Activated CD4-positive, alpha-beta T cell treated with anti-CD3 and anti-CD28 coated beads, Interleukin-2, amount 50 U/mL, for 1 hour (primary cell): ENCODE results near the gene SIX4.

Source experiments
- DNase-seq: peaks from one replicate; pipeline ENCODE4 v3.0.0-alpha.2; 2020

The SIX4 gene

DNA sequence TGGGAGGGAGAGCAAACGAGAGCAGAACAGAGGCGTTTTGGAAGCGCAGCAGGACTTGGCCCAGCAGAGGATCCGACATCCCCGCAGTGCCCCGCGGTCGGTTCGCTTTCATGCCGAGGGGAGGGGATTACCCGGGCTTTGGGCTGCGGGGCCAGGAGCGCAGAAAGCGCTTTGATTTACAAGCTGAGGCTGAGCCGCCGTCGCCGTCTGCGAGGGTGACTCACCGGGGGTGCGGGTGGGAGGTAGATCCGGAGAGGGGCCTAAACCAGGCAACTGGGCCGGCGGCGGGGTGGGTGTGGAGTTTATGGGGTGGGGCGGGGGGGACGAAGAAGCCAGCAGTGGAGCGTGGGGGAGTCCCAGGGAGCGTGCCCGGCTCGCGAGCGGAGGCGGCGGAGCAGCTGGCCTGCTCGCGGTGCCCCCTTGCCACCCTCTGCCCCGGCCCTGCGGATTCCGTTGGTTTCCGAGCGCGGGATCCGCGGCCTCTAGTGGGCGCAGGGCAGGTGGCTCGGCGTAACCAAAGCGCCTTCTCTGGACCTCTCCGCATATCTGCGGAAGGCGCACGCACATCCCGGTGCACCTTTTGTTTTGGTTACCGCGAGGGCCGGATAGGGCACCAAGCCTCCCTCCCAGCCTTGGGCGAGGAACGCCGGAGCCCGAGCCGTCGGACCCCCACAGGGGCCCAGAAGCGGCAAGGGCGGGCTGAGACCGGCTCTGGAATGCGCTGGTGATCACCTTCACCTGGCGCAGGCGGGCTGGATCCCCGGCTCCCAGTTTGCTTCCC lies 2.6 kb downstream of the SIX4 start:
- peak; percentile 62 for DNase-seq

DNA sequence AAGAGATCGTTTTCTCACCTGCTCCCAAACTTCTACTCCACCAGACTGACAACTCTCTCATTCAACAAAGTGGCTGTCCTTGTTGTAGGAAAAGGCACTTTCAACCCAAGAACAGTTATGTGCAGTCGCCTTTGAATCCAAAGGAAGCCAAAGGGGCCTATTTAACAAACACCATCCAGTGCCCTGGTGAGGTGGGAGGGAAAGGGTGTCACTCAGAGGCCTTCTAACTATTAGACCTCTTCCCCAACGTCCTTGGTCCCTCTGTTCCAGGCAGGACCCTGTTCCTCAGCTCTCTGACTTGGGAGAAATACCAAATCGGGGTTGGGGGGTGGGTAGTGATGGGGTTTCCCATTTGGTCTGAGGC lies 3.2 kb downstream of the SIX4 start:
- no peak for DNase-seq

DNA sequence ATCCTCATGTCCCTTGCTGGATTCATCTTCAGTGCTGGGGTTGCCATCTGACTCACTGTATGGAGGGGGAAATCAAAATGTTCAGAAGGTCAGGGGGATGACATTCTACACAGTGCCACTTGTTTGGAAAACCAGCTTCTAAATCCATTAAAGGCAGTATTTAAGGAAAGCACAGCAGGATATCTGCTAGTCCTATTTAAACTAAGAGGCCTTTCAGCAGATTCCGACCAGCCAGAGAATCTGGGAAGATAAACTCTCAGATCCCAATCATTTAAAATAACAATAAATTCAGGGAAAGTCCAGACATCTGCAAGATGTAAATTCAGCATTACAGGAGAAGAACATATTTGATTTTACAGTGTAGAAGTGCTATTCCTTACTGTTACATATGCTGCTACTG lies 3.8 kb downstream of the SIX4 start:
- no peak for DNase-seq

DNA sequence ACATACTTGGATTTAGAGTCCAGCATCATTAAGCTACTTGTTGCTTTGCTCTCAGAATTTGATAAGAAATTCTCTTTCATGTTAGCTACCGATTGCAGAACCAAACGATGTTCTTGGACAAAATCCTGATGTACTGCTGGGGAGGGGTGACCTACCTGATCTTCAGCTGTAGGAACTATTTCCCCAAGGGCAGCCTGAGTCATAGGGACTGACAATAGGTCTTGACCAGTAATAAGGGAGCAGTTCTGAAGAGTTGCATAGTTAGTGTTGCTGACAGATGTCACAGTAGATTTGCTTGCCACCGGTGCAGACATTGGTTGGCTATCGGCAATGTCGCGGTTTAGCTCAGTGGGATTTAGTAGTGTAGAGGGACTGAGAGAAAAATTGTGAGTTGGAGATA lies 10.6 kb downstream of the SIX4 start:
- DNase-seq, result no peak

DNA sequence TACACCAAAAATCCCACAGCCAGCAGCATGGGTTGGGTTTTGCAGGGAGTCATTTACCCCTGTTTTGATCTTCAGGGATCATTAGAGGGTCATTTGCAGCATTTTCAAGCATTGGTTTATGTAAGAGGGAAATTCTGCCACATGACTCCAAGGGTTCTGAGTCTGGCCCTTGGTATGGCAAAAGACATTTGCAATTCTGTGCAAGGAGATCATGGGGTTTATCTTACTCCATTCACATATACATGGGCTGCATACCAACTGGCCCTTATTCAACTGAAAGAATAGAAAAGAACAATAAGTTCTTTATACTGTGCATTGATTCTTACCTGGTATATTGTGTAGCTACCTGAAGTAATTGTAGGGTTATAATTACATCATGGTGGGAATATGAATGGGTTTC lies 13.7 kb downstream of the SIX4 start:
- no peak for DNase-seq

DNA sequence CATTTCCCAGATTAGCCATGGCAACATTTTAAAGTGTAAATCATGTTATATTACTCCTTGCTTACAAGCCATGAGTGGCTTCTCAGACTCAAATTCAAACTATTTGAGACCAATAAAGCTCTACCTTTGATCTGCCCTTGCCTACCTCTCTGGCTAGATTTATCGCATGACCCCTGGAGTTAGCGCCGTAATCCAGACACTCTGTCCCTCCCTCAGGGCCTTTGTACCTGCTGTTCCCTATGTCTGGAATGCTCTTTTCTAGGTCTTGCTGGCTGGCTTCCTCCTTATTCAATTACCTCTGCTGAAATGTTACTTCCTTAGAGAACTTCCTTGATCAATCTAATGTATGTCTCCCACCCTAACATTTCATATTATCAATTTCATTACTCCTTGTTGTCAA lies 16.3 kb downstream of the SIX4 start:
- no peak for DNase-seq

DNA sequence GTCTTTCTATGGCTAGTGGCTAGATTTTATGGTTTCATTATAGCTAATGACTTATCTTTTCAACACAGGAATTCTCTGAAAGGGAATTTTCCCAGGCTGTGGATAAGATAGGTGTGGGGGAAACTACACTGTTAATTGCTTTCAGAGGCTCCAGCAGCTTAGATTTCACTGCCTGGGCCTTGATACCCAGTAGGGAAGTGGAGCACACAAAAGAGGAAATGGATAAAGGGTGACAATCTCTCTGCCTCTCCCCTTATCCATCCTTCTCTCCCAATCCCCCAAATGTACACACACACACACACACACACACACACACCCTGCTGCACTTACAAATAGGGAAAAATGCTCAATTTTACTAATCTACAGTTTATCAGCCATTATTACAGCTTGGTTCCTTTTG lies 19.1 kb downstream of the SIX4 start:
- no peak for DNase-seq

DNA sequence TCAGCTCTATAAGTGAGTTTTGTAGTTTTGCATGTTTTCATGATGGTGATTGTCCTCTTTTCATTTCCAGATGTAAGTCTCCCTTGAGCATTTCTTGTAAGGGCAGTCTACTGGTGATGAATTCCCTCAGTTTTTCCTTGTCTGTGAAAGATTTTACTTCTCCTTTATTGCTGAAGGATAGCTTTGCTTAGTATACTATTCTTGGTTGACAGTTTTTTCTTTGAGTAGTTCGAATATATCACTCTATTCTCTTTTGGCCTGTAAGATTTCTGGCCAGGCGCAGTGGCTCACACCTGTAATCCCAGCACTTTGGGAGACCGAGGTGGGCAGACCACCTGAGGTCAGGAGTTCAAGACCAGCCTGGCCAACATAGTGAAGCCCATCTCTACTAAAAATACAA lies 23.6 kb downstream of the SIX4 start:
- no peak for DNase-seq

DNA sequence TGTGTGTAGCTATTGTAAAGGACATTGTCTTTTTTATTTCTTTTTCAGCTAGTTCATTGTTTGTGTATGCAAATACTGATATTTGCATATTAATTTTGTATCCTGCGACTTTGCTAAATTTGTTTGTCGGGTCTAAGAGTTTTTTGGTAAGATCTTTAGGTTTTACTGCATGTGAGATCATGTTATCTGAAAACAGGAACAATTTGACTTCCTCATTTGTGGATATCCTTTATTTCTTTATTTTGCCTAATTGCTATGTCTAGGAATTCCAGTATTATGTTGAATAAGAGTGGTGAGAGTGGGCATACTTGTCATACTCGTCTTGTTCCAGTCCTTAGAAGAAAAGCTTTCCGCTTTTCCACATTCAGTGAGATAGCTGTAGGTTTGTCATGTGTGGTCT lies 28.8 kb downstream of the SIX4 start:
- no peak for DNase-seq

DNA sequence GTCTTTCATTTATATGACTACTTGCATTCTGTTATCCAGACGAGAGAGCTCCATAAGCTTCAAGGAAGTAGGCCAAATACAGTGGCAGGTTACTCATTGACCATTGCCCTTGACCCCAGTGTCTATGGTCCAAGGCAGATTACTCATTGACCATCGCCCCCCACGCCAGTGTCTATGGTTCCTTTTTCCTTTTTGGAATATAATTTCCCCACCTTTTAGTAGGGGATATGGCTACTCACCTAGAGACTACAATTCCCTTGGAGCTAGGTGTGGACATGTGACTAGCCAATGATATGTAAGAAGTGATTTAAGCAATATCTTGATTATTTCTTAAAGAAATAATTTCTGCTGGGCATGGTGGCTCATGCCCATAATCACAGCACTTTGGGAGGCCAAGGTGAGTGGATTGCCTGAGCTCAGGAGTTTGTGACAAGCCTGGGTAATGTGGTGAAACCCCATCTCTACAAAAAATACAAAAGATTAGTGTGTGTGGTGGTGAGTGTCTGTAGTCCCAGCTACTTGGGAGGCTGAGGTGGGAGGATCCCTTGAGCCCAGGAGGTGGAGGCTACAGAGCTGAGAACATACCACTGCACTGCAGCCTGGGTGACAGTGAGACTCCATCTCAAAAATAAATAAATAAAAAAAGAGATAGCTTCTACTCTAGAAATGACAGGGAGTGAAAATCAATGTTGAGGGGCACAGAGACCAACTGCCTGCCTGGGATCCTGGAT lies 32.6 kb downstream of the SIX4 start:
- DNase-seq, result no peak

DNA sequence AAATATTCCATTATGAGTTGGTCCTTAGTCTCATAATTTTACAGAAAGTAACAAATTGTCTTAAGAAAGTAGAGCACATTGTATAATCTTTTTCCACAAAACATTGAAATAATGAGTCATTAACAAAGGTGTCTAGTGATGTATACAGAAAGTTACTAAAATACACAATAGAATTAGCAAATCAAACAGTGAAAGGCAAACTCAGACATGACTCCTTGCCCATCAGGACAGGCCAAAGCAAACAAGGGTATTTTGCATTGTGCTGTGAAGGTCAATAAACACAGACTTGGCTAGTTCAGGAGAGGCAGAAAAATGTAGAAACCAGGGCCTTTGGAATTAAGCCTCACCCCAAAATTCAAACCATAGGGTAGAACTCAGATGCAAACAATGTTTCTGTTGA lies 37.3 kb downstream of the SIX4 start:
- no peak for DNase-seq

DNA sequence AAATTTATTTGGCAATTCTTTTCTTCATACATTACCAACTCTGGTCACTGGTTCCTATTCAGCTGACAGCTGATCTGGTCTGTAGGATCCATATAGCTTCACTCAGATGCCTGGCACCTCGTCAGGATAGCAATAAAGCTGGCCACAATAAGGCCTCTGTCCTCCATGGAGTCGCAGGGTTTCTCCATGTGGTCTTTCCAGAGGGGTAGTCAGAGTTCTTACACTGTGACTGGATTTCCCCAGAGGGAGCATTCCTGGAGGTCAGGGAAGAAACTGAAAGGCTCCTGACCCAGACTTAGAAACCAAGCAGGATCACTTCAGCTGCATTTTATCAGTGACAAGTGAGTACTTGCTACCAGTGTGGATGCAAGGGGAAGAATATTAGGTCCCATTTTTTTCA lies 39.9 kb downstream of the SIX4 start:
- DNase-seq, result no peak

DNA sequence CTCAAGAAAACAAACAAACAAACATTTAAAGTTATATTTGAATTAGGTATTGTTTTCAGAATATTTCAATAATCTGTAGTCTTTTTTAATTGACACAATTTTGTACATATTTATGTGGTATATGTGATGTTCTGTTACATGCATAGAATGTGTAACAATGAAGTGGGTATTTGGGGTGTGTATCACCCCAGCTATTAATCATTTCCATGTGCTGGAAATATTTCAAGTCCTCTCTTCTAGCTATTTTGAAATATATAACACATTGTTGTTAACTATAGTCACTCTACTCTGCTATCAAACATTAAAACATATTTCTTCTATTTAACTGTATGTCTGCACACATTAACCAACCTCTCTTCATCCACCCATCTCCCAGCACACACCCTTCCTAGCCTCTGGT lies 42.9 kb downstream of the SIX4 start:
- DNase-seq, result no peak

DNA sequence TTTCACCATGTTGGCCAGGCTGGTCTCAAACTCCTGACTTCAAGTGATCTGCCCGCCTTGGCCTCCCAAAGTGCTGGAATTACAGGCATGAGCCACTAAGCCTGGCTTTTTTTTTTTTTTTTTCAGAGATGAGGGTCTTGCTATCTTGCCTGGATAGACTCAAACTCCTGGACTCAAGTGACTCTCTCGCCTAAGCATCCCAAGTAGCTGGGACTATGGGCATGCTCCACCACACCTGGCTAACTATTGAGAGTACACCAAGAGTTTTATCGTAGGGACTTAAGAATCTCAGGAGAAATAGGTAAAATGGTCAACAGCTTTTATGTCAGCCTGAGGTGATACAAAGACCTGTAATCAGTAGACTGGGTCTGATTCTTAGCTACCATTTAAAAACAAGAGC lies 43.6 kb downstream of the SIX4 start:
- no peak for DNase-seq

DNA sequence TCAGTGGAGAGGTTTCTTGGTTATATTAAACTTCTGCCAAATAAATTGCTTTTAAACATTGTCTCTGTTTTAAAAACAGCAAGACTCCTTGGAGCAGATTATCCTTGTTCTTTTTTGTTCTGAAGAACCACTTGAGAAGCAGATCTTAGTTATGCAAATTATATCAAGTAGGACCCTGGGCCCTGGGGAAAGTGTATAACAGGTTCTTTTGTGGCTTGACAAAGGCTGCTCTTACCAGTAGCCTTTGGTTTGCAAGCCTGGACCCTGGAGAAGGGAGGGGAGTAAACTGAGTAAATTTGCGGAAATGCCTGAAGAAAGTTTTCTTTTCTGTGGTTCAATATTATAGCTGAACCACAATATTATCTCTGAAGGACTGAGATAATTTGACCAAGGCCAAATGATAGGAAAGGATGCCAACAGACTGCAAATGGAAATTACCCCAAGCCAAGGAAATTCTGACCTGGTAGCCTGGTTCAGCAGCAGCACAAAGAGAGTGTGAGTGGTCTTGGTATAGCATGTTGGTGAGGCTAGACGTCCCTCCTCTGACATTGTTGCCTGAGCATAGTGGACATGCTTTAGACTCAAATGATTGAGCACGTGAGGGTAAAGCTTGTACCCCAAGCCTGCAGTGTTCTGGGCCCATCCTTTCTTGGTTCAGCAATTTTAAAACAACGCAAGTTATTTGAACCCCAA lies 44.4 kb downstream of the SIX4 start:
- no peak for DNase-seq

DNA sequence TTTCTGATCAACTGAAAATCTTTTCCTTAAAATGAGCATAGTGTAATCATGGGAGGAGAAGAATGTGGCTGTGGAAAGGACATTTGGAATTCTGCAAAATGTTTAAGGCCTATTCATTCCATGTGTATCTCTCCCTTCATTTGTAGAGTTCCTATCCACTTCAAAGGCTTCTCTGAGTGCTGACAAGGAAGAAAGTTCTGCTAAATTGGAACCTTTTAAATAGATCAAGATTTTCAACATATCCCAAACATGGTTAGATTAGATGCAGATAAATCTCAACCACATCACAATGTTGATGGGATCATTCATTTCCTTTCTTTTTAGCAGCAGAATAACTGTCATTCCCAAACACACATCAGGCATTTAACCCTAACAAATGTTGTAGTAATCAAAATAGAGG lies 46.5 kb downstream of the SIX4 start:
- DNase-seq, result no peak

DNA sequence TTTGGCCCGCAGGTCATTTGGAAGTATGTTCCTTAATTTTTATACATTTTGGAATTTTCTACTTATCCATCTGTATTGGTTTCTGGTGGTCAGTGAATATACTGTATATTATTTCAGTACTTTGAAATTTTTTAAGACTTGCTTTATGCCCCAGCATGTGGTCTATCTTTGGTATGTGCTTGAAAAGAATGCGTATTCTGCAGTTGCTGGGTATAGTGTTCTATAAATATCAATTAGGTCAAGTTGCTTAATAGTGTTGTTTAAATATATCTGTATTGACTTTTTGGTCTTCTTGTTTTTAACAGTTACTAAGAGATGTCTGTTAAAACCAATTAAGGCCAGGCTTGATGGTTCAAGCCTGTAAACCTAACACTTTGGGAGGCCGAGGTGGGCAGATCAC lies 53.2 kb downstream of the SIX4 start:
- DNase-seq, result no peak

DNA sequence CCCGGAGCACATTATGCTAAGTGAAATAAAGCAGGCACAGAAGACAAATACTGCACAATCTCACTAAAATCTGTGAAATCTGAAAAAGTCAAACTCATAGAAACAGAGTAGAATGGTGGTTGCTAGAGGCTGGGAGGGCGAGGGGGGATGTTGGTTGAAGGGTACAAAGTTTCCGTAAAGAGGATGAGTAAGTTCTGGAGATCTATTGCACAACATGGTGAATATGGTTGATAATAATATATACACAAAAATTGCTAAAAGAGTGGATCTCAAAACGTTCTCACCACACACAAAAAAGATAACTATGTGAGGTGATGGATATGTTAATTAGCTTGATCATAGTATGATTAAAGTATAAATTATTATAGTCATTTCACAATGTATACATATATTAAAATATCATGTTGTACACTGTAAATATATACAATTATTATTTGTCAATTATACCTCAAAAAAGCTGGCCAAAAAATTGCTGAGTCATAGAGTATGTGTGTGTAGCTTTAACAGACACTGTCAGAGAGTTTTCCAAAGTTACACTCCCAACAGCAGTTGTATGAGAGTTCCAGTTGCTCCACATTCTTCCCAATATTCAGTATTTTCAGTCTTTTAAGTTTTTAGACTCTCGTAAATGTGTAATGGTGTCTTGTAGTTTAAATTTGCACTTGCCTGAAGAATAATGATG lies 55.6 kb downstream of the SIX4 start:
- no peak for DNase-seq

DNA sequence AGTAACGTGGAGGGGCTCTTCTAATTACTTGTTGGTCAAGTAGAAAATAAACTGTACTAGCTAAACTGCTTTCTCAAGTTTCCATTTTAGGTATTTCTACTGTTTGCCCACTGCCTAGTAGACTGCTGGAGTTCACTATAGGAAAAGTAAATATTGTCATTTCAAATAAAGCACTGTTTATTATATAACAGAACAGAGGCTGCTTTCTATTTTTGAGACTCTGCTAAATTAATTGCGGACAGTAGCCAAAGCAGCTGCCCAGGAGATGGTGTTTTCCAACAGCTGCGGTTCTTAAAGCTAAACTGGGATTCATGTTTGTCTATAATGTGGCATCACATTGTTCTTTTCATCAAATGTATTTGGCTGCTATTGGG lies 59.0 kb downstream of the SIX4 start:
- DNase-seq, result no peak

DNA sequence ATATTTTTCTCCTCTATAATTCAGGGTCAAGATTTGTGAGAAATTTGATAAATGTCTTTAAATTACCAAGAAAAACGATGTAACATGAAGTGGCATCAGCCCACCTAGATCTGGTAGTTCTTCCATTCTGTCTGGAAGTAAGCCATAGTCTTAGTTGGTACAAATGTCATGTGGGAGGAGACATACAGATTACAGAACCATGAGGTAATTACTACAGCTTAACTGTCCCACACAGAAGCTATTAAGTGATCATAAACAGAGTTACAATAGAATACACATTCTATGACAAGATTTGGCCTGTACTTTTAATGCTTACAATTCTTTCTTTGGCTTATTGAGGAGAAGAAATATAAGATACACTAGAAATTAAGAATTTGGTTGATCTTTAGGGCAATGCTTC lies 61.2 kb downstream of the SIX4 start:
- no peak for DNase-seq

DNA sequence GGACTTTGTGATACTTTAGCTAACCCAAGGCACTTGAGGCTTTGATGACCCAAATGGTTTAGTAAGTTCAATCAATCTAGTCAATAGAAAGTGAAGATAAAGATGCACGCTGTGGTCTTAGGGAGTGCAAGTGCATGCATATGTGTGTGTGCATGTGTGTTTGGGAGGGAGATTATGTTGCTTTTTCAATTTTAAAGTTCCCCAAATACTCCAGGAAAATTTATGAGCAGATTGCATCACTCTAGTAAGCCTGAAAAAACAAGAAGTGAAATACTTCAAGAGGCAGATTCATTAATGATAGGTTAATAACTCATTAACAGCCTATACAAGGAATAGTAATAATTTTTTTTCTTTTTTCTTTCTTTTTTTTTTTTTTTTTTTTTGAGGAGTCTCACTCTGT lies 62.4 kb downstream of the SIX4 start:
- no peak for DNase-seq
